SK-MEL-5 (cell line): ENCODE results near the gene FCGR2B. TPM values are rescaled to one million over a fixed set of nuclear protein-coding genes. Genes with fewer than 3 reads are reported as not detected.
A peak's percentile ranks its signal among the peaks of the same experiment; 100 is the strongest.
"Not testable (repeated sequence)": the region's sequence is repeated elsewhere in the genome, so short reads cannot be mapped to it uniquely, and the experiment has no call there.

Experiments used
- DNase-seq: peaks from one replicate; pipeline ENCODE4 v3.0.0-alpha.2; 2016; ENCODE audit warnings: low read depth, low spot score
- in situ Hi-C: cut with HindIII; loops from 2 replicates; pipeline ENCODE4 v1.10.0; 2016; ENCODE audit warnings: low sequenced_read_pairs, high pct_unique_total_duplicates, low pct_unique_long_range_greater_than_20kb
- polyA plus RNA-seq, 2 experiments: library from polyadenylated mRNA; depleted of rRNA; stranded (reverse); fragments of >200 nt; gene quantifications; 2 replicates each; pipeline ENCODE4 v1.2.3, GENCODE V29; 2015
- total RNA-seq: library from RNA; depleted of rRNA; stranded (reverse); fragments of >200 nt; shearing (Covaris generic); gene quantifications from 2 replicates; pipeline ENCODE4 v1.2.3, GENCODE V29; 2014; rRNA removed

The FCGR2B gene
- total RNA-seq: 1.1 and 1.3 TPM in 2 replicates
- 1.0 and 1.7 TPM in 2 replicates for polyA plus RNA-seq (2015; cell fraction: cytosol; rRNA removed)
- 2.0 and 2.9 TPM in 2 replicates for polyA plus RNA-seq (2015; cell fraction: nucleus; rRNA removed)

GRCh38 chr1:161662684-161663339, at the start of gene FCGR2B:
Gene FCGR2B, plus strand, starts transcription at chr1:161663143. Its CDS starts 99 bp downstream, at chr1:161663242.
- in situ Hi-C loops: not testable (repeated sequence)

DNA sequence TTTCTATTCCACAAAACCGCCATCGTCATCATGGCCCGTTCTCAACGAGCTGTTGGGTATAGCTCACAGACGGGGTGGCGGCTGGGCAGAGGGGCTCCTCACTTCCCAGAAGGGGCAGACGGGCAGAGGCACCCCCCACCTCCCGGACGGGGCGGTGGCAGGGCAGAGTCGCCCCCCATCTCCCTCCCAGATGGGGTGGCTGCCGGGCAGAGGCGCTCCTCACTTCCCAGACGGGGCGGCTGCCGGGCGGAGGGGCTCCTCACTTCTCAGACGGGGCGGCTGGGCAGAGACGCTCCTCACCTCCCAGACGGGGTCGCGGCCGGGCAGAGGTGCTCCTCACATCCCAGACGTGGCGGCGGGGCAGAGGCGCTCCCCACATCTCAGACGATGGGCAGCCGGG, 46.5 kb upstream of the FCGR2B start:
- in situ Hi-C loops, DNase-seq: not testable (repeated sequence)

More at GRCh38 chr1:161662684-161663339, at the start of gene FCGR2B:
- not testable (repeated sequence) for DNase-seq

- DNase-seq, in situ Hi-C loops: not testable (repeated sequence)
These were observed 44.4 kb upstream of the FCGR2B start for GRCh38 chr1:161618517-161618916.

GRCh38 chr1:161620399-161620798, 42.5 kb upstream of the FCGR2B start:
- DNase-seq, in situ Hi-C loops: not testable (repeated sequence)

GRCh38 chr1:161621181-161622000, 41.6 kb upstream of the FCGR2B start:
- peak; percentile 88 for DNase-seq
- in situ Hi-C loops: not testable (repeated sequence)

DNA sequence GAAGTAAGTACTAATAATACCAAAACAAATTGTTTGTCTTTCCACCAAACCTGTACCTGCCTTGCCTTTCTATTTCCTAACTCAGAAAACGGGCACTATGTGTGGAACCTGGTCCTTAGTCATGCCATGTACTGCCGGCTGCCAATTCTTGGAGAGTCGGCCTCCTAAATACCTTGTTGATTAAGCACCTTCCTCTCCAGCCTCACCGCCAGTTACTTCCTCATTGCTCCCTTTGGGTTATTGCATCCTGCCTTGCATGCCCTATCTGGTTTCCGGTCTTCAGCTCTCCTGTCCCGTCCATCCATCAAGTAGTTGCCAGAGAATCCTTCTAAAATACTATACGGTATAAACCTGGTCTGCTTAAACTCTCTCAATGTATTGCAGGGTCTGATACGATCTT, 40.9 kb upstream of the FCGR2B start:
- in situ Hi-C loops, DNase-seq: not testable (repeated sequence)

GRCh38 chr1:161623401-161624051, 39.4 kb upstream of the FCGR2B start:
- in situ Hi-C loops, DNase-seq: not testable (repeated sequence)

DNA sequence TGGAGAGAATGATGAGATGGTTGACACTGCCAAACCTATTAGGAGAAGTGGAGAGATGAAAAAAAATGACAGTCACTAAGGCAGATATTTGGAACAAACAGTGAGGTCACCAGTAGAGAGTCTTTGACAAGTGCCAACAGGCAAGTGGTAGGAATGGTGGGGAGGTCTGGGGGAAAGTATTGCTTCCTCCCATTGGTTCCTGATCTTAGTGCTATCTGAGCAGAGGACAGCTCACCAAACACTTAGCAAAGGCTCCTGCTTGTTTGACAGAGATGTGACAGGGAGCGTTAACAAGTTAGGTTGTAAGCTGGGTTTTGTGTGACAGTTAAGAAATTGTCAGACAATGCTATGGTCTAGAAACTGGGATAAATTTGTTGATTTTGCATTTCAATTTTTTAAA, 38.3 kb upstream of the FCGR2B start:
- in situ Hi-C loops, DNase-seq: not testable (repeated sequence)

GRCh38 chr1:161626445-161627146, 36.3 kb upstream of the FCGR2B start:
- DNase-seq, in situ Hi-C loops: not testable (repeated sequence)

DNA sequence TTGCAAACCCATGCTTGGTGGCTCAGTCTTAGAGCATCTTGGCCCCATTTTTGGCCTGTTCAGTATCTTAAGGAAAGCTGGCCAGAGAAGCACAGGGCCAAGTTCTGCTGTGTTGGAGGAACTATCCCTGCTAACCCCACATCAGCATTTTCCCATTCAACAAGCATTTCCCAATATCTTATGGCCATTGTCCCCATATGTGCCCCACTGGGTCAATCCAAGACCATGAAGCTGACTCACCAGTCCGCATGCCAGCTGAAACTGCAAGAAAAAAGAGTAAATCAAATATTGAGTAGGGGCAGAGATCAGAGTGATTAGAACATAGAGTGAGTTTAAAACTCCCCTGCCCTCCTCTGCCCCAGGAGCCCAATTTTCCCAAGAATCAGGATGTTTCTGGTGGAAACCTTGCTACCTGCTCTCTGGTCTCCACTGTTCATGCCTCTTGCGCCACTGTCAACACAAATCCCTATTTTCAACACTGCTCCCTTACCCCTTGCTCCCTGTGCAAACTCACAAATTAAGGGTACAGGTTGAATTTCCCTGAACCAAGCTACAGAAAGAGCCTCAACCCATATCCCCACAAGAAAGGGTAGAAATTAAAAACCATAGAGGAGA, 32.7 kb upstream of the FCGR2B start:
- in situ Hi-C loops: not testable (repeated sequence)

DNA sequence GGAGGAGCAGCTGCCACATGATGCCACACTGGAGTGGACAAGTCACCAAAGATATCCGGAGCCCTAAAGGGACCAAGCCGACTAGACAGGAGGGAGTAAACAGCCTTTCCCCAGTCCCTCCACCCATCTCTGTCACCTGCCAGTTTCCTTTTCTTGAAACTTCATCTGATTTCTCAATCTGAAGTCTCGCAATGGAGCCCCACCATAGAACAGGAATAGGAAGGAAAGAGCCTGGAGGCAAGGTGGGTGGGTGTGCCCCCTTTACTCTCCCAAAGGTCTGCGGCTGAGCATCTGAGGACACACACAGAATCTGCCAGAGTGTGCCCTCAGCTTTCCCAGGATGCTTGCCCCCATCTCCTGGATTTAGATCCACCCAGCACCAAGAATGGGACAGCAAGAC, 31.9 kb upstream of the FCGR2B start, which contains the start of gene FCGR3B:
FCGR3B (minus strand) TSS at position 101 of the 400 bp plus-strand sequence; CDS start at position 19, 82 bp downstream.
- DNase-seq: no peak
- in situ Hi-C loops: no loop called here

More for the DNA sequence above, 32.7 kb upstream of the FCGR2B start:
- not testable (repeated sequence) for DNase-seq

- in situ Hi-C loops, DNase-seq: not testable (repeated sequence)
These were observed 27.9 kb upstream of the FCGR2B start for GRCh38 chr1:161634993-161635392.

GRCh38 chr1:161636189-161636782, 26.7 kb upstream of the FCGR2B start:
- DNase-seq, in situ Hi-C loops: not testable (repeated sequence)

- DNase-seq, in situ Hi-C loops: not testable (repeated sequence)
These were observed 26.0 kb upstream of the FCGR2B start for GRCh38 chr1:161636976-161637375.

DNA sequence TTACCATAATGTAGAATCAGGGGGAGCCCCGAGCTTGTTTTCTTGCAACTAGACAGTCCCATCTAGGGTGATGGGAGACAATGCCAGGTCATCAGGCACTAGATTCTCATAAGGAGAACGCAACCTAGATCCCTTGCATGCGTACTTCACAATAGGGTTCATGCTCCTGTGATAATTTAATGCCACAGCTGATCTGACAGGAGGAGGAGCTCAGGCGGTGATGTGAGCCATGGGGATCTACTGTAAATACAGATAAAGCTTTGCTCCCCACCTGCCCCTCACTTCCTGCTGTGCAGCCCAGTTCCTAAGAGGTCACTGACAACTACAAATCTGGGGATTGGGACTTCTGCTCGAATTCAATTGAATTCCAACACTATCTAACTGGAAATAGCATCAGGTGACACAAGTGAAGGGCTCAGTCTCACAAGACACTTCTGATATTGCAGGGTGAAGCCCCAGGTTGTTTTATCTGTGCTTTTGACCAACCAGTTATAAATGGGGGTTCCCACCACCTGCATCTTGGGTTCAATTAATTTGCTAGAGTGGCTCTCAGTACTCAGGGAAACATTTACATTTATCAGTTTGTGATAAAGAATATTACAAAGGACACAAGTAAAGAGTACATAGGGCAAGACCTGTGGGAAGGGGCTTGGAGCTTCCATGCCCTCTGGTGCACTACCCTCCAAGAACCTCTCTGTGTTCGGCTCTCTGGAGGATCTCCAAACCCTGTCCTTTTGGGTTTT, 24.5 kb upstream of the FCGR2B start:
- in situ Hi-C loops, DNase-seq: not testable (repeated sequence)

DNA sequence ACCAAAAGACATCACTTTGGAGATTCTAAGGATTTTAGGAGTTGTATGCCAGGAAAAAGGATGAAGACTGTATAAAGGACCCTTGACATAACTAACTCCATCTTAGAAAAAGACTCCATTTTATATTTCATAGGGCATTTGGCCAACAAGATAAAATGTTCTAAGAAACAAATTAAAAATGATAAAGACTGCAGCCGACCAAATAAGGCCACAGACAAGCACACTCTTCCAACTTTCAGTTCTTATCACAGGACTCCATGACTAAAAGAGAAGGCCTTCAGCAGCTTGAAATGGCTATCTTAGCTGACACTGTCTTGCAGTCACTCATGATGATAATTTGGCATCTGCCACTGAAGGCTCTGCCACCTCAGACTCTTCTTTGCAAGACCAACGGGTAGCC, 23.7 kb upstream of the FCGR2B start:
- in situ Hi-C loops, DNase-seq: not testable (repeated sequence)
